ENCODE data around the gene STAT6.

The STAT6 gene

GRCh38 chr12:57111031-57111734, at the start of gene STAT6:
Gene STAT6, minus strand, starts transcription at chr12:57111362. Its CDS starts 3,084 bp downstream, at chr12:57108278.
- peak; percentile 91 to 93 for DNase-seq

- DNase-seq = no peak
Measured at GRCh38 chr12:57160741-57161140, 49.6 kb upstream of the STAT6 start.

GRCh38 chr12:57160040-57160439, 48.9 kb upstream of the STAT6 start:
- no peak for DNase-seq

- no peak for DNase-seq
Measured at GRCh38 chr12:57159311-57159710, 48.1 kb upstream of the STAT6 start.

- DNase-seq = no peak
Measured at GRCh38 chr12:57158665-57159064, 47.5 kb upstream of the STAT6 start.

GRCh38 chr12:57158186-57158585, 47.0 kb upstream of the STAT6 start:
- DNase-seq = no peak

GRCh38 chr12:57157588-57158173, 46.5 kb upstream of the STAT6 start:
- DNase-seq = peak in 1 of 2 donors; percentile 15

GRCh38 chr12:57156701-57157403, 45.7 kb upstream of the STAT6 start:
- peak in 1 of 2 donors; percentile 20 for DNase-seq

- DNase-seq = no peak
Measured at GRCh38 chr12:57154804-57155434, 43.8 kb upstream of the STAT6 start.

GRCh38 chr12:57154076-57154475, 42.9 kb upstream of the STAT6 start:
- DNase-seq = no peak

- DNase-seq = no peak
Measured at GRCh38 chr12:57153415-57153997, 42.3 kb upstream of the STAT6 start.

- DNase-seq = no peak
Measured at GRCh38 chr12:57152639-57153038, 41.5 kb upstream of the STAT6 start.

GRCh38 chr12:57151741-57152630, 40.8 kb upstream of the STAT6 start:
- no peak for DNase-seq

- DNase-seq = no peak
Measured at GRCh38 chr12:57150400-57151000, 39.3 kb upstream of the STAT6 start.

GRCh38 chr12:57149245-57149900, 38.2 kb upstream of the STAT6 start:
- no peak for DNase-seq

- no peak for DNase-seq
Measured at GRCh38 chr12:57148469-57149244, 37.5 kb upstream of the STAT6 start.

- DNase-seq = no peak
Measured at GRCh38 chr12:57146961-57147944, 36.1 kb upstream of the STAT6 start, which contains the start of gene LRP1-AS. Gene LRP1-AS, minus strand, starts transcription at chr12:57147619.

- no peak for DNase-seq
Measured at GRCh38 chr12:57146092-57146491, 34.9 kb upstream of the STAT6 start.

All from CD4-positive, alpha-beta T cell treated with Interferon alpha-2 for 1 hour (primary cell).